ENCODE data around the gene GAN.

GAN gene

DNA sequence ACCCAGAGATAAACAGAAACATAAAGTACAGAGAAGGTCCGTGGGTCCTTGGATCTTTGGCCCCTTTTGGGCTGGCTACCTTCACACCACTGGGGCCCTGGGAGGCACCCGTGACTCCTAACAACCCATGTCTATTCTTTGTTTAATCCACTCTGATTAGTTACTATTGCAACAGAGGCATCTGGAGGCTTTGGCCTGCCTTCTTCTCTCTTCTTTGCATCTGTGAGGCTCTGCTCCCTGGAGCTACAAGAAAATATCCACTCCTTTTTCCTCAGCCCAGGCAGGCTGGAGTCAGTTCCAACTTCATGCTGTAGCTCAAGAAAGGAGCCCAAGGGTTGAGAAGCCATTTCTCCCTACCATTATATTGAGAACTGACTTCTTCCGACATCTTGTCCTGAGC, 120.3 kb downstream of the GAN start:
- Histone ChIP-seq H3K27ac (no peak overlapping the region), H3K9me3 (no peaks in the 10 kb centered on the region), H3K4me1 (ENCODE audit: control insufficient read depth in 1 of 2, insufficient read depth in 1 of 2, low read depth in 1 of 2, low read length in 1 of 2) (peaks cover 4 to 10% of the 10 kb centered on the region in 2 experiments), H3K4me3 (ENCODE audit: low read depth in 1 of 2, low read length in 1 of 2) (no peak overlapping the region), H3K36me3 (no peaks in the 10 kb centered on the region), H3K27me3 (peaks cover 35% of the 10 kb centered on the region)
- TF ChIP-seq, protein P1, sequence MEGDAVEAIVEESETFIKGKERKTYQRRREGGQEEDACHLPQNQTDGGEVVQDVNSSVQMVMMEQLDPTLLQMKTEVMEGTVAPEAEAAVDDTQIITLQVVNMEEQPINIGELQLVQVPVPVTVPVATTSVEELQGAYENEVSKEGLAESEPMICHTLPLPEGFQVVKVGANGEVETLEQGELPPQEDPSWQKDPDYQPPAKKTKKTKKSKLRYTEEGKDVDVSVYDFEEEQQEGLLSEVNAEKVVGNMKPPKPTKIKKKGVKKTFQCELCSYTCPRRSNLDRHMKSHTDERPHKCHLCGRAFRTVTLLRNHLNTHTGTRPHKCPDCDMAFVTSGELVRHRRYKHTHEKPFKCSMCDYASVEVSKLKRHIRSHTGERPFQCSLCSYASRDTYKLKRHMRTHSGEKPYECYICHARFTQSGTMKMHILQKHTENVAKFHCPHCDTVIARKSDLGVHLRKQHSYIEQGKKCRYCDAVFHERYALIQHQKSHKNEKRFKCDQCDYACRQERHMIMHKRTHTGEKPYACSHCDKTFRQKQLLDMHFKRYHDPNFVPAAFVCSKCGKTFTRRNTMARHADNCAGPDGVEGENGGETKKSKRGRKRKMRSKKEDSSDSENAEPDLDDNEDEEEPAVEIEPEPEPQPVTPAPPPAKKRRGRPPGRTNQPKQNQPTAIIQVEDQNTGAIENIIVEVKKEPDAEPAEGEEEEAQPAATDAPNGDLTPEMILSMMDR (IDR thresholded peaks at IDR 0.05) = no peak

GRCh38 chr16:81435567-81435966, 120.8 kb downstream of the GAN start:
- Histone ChIP-seq H3K27me3 (peaks cover 40% of the 10 kb centered on the region), H3K4me1 (ENCODE audit: control insufficient read depth in 1 of 2, insufficient read depth in 1 of 2, low read depth in 1 of 2, low read length in 1 of 2) (peaks cover 4 to 10% of the 10 kb centered on the region in 2 experiments), H3K4me3 (ENCODE audit: low read depth in 1 of 2, low read length in 1 of 2) (no peak overlapping the region), H3K27ac (no peak overlapping the region), H3K36me3 (no peaks in the 10 kb centered on the region), H3K9me3 (no peaks in the 10 kb centered on the region)
- TF ChIP-seq, protein P1 (IDR thresholded peaks at IDR 0.05) = no peak

DNA sequence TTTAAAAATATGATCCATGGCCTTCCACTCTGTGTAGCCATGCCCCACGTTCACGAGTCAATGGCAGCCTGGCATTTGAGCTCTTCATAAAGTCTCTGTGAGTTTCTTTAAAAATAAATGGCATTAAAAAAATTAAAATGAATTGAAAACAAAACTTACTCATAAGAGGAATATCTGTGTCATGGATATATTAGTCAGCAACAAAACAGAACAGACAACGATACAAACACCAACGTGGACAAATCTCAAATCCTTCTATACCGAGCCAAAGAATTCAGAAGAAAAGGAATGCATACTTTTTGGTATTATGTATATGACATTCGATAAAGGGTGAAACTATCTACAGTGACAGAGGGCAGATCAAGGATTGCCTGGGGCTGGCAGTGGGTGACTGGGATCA, 121.6 kb downstream of the GAN start:
- H3K4me3 ChIP-seq (ENCODE audit: low read depth in 1 of 2, low read length in 1 of 2) = no peak overlapping the region
- H3K4me1 ChIP-seq (ENCODE audit: control insufficient read depth in 1 of 2, insufficient read depth in 1 of 2, low read depth in 1 of 2, low read length in 1 of 2) = peaks cover 4 to 10% of the 10 kb centered on the region in 2 experiments
- H3K9me3 ChIP-seq = no peaks in the 10 kb centered on the region
- no peak overlapping the region for H3K27ac ChIP-seq
- TF ChIP-seq, protein P1 (IDR thresholded peaks at IDR 0.05) = no peak
- H3K27me3 ChIP-seq = peaks cover 48% of the 10 kb centered on the region
- H3K36me3 ChIP-seq = no peaks in the 10 kb centered on the region

DNA sequence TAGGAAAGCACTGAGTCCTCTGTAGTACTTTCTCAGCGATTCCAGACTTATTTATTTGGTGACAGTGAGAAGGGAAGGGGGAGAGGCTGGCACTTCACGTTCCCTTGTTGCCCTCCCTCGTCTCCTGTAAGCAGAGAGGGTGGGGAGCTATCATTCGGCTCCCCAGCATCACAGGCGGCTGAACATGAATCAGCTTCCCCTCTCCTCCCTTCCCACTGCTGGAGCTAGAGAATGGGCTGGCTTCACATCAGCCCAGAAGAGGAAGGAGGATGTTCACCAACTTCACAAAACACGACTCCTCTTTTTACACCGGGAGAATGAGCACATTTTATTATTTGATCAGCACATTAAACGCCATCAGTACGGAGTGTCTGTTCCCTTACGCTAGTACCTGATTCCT, 123.1 kb downstream of the GAN start:
- no peak overlapping the region for H3K27ac ChIP-seq
- TF ChIP-seq, protein P1 (IDR thresholded peaks at IDR 0.05) = no peak
- no peaks in the 10 kb centered on the region for H3K9me3 ChIP-seq
- H3K4me3 ChIP-seq (ENCODE audit: low read depth in 1 of 2, low read length in 1 of 2) = no peak overlapping the region
- H3K4me1 ChIP-seq (ENCODE audit: control insufficient read depth in 1 of 2, insufficient read depth in 1 of 2, low read depth in 1 of 2, low read length in 1 of 2) = peaks cover 4% of the 10 kb centered on the region in 2 experiments
- peaks cover 61% of the 10 kb centered on the region for H3K27me3 ChIP-seq
- H3K36me3 ChIP-seq = no peaks in the 10 kb centered on the region

Data from neutrophil (primary cell).